GM21360 (cell line): Measurements from ENCODE around the gene TLE5.

Experiments used
- ATAC-seq: cut with Tn5 transposase; IDR thresholded peaks from one replicate; pipeline ENCODE4 v1.9.1; 2021; ENCODE audit warnings: mild to moderate bottlenecking, moderate library complexity; ENCODE audit not compliant: unreplicated experiment

Gene TLE5

GRCh38 chr19:3003046-3003445, 59.2 kb downstream of the TLE5 start:
- ATAC-seq = no peak
